ENCODE measurements around the gene RNASE7.

DNA sequence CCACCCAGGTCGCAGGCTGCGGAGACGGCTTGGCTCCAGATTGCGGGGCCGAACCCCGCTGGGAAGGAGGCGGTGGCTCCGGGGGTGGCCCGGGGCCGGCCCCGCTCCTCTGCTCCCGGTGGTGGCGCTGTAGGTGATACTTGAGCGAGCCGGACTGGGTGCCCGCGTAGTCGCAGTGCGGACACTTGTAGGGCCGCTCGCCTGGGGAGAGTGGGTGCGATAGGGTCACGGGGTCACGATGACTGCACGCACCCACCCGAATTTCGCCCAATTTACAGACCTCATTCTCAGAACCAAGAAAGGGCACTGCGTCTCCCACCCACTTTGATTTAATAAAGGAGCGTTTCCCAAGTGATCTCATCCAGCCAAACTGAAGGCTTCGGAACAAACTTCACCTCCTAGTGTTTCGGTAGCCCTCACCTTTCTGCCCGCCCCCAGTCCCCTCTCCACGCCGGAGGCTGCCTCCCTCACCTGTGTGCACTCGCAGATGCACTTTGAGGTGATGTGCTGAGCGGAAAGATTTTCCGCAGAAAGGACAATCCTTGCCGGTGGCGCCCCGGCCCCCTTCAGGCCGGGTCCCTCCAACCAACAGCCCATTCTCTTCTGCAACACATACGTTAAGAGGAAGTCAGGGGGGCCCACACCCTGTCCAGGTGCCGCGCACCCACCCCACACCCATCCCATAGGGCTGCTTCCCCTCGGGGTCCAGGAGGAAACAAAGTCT, 48.9 kb downstream of the RNASE7 start:
- TF ChIP-seq TAF1 (IDR thresholded peaks at IDR 0.05; ENCODE audit: borderline replicate concordance, low read depth, low read length) (no peak), POLR2AphosphoS5 (IDR thresholded peaks at IDR 0.05; ENCODE audit: low read depth, low read length) (no peak)
